T1000 (cell line): ENCODE data around the gene SCARB1.

Experiments
- DNase-seq: peaks from one replicate; lab custom pipeline; 2025; ENCODE audit warnings: mixed read lengths; lab: John Stamatoyannopoulos, UW

SCARB1 gene

GRCh38 chr12:124864326-124864752 is 675 bp upstream of the SCARB1 start:
- no peak for DNase-seq

GRCh38 chr12:124862768-124863415 is 772 bp downstream of the SCARB1 start:
- no peak for DNase-seq

- no peak for DNase-seq
These were observed 1.6 kb downstream of the SCARB1 start for GRCh38 chr12:124861898-124862676.

GRCh38 chr12:124861492-124861891 is 2.2 kb downstream of the SCARB1 start:
- DNase-seq = no peak

DNA sequence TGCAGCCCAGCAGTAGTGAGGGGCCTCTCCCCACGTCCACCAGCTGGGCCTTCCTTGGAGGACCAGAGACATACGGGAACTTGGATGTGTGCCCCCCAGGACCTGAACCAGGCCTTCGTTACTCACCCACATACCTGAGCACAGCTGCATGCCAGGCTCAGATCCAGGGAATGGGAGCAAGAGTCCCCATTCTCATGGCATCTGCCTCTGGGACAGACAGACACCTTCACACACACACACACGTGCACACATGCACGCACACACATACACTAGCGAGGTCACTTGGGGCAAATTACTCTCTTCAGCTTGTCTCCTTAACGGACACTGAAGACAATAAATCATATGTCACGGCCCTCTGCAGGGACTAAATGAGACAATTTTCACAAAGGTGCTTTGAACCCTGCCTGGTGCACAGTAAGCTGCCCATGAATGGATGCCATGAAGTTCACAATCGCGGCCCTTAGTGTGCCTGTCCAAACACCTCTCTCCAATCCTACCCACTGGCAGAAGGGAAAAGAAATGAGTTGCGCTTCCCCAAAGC is 5.7 kb downstream of the SCARB1 start:
- no peak for DNase-seq

GRCh38 chr12:124856842-124857178 is 6.9 kb downstream of the SCARB1 start:
- no peak for DNase-seq

DNA sequence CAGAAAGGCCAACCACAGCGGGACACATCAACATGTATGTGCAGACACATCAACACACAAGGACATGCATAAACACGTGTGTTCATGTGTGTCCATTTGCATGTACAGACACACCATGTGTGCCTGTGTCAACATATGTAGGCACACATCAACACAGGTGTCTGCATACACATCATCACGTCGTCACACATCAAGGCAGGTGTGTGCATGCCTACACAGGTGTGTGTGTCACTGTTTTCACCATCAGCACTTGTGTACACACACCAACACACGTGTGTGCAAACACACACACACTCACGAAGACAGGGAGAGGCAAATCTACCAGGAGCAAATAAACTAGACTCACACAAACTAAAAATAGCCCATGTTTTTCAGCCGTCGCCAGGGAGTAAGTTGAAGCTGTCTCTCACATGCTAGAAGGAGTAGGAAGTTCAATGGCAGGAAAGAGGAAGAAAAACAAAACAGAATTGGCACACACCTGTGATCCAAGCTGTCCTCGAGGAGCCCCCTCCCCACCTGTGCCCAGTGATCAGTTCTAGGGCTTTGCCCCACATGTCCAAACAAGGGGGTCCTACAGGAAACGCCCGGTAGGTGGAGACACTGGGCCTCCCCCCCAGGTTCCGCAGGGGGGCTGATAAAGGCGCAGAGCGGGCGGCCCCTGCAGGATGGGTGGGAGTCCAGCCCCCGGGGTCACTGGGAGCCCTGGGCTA is 7.4 kb downstream of the SCARB1 start:
- no peak for DNase-seq

DNA sequence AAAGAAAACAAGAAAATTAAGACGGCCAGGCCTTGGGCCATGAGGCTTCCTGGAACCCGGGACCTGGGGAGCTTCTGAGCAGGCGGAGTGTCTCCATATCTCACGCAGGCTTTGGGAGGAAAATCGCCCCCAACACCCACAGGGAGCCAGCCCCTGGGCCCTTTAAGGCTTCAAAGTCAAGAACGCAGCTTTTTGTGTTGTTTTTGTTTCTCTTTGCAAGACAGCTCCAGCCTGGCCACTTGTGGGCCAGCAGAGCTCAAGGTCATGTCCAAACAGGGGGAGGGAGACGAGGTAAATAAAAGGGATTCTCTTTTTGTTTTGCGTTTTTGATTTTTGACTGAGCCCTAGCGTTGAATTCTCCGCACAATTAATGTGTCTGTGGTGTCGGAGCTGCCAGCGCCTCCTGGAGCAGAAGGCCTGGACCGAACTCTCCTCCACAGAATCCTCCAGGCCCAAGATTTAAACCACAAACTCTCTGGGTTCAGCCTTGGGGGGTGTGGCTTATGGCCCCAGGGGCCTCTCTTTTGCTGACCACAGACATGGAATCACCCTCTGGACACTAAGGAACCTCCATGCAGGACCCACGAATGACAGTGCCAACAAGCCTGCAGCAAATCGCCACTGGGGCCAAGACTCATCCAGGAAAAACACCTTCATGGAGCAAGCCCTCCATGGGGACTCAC is 8.2 kb downstream of the SCARB1 start:
- DNase-seq = no peak

GRCh38 chr12:124854637-124855184 is 9.0 kb downstream of the SCARB1 start:
- DNase-seq = no peak

DNA sequence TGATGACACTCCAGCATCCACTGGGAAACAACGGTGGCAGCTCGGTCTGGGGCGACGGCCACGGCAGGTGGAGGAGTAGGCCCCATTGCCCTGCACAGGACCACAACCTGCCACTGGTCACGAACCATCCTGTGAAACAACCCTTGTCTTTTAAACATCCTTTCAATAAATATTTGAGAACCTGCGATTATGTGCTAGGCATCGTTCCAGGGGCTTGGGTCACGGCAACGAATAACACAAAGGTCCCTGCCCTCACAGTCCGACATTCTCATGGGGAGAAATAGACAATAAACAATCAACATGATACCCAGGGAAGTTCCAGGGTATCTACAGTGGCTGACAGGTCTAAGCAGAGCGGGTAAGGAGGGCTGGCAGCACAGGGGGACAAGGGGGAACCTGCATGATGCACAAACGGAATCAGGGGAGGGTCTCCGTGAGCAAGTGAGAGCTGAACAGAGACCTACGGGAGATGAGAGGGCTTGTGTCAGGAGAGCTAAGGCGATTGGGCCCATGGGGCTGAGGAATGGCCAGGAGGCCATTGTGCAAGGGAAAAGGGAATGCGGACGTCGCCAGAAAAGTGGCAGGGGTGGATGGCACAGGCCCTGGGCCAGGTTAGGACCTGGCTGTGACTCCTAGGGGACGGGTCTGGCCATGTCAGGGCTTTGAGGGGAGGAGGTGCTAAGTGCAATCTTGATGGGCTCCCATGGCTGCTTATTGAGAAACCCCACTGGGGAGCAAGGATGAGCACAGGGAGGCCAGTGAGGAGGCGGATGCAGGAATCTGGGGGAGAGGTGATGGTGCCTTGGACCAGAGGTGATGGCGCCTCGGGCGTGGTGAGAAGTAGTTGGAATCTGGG is 9.7 kb downstream of the SCARB1 start:
- no peak for DNase-seq

- no peak for DNase-seq
These were observed 10.7 kb downstream of the SCARB1 start for GRCh38 chr12:124852911-124853427.

- no peak for DNase-seq
These were observed 11.3 kb downstream of the SCARB1 start for GRCh38 chr12:124852329-124852831.

- no peak for DNase-seq
These were observed 12.3 kb downstream of the SCARB1 start for GRCh38 chr12:124851342-124851741.

DNA sequence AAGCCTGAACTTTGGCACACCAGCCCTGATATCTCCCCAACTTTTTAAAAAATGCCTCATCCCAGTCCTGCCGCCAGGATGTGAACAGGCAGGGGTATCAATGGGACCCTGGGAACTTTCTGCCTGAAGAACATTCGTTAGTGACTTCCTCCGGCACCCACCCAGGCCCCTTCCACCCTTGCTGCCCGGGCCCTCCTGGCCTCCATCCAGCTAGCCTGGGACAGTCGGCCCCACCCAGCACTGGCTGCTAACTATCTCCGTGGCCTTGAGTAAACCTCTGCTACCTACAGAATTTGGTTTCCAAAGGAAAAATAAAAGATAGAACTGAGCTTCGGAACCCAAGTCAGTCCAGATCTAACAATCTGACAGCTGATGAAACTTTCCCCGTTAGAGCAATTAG is 14.3 kb downstream of the SCARB1 start:
- no peak for DNase-seq

DNA sequence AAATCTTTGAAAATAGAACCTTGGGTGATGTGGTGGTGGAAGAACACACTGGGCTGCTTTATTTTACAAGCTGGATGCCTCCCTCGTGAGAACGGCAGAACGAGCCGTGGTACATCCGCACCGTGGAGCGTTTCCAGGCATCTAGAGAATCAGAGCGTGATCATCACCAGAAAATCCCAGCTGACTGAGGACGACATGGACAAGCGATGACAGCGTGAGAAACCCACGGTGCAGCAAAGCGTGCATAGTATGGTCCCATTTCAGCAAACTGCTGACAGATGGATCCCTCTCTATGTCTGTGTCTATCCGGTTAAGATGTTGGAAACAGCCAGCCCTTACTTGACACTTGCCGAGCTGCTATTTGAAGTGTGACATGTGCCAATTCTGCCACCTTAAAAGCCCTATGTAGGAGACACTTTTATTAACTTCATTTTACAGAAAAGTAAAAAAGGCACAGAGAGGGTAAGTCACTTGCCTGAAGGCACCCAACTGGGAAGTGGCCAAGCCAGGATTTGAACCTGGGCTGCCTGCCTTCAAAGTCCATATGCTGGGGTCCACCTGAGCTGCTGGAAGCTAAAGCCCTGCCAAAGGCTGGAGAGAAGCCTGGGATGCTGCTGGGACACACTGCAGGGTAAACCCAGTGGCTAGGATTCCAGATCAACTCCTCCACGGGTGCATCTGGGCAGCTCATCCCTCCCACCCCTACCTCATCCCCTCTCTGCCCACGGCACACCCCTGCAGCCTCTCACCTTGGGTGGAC is 14.9 kb downstream of the SCARB1 start:
- DNase-seq = no peak

DNA sequence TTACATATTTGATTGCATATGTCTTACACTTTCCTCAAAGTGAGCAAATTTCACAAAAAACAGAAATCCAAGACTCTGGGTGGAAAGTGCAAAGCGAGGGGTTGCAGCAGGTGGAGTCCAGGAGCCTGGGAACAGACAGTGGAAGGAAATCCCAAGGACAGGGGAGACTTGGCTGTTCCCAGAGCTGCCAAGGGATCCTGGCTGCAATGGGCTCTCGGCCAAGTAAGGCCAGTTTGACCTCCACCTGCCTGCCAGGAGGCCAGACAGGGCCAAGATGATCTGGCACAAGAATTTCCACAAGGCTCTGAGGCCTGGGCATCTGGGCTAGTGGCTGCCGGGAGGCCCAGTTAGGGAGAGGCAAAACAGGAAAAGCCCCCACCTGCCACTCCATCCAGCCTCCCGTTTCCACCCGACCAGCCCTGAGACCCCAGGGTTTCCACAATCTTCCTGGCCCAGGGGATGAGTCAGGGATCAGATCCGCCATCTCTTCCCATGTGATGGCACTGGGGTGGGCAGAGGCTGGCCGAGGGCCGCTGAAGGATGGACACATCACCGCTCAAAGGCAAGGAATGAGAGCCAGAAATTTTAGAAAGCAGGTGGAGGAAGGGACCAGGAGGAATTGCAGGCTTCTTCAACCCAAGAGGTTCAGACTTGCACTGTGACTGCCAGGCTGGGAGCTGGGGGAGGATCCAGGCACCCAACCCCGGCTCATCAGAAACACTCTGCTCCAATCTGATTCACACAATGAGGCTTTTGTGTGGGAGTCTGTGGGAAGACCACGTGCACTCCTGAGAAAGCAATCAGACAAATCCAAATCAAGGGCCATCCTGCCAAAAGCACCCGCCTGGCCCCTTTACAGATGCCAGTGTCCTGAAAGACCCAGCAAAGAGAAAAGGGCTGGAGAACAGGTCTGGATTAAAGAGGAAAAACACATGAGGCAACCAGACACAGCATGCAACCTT is 16.3 kb downstream of the SCARB1 start:
- no peak for DNase-seq

GRCh38 chr12:124844411-124845397 is 19.0 kb downstream of the SCARB1 start:
- DNase-seq = no peak
